CD4-positive, CD25-positive, alpha-beta regulatory T cell (primary cell): ENCODE measurements around the gene NOM1. TPM values are rescaled to one million over a fixed set of nuclear protein-coding genes. Genes with fewer than 3 reads are reported as not detected.
"Not testable (repeated sequence)": the region's sequence is repeated elsewhere in the genome, so short reads cannot be mapped to it uniquely, and the experiment has no call there.

Source experiments
- ATAC-seq, 2 donors: fragments of 150-1000 bp; cut with Tn5 transposase; one replicate each; pipeline ENCODE4 v1.10.0; 2021; ENCODE audit warnings: low read depth in 2 of 2, moderate number of reproducible peaks in 2 of 2, moderate library complexity in 1 of 2
- DNase-seq, 3 donors: peaks; one replicate each; pipeline versions ENCODE4 v3.0.0 to v3.0.0-alpha.2; 2012 to 2022; ENCODE audit warnings: mixed read lengths in 1 of 3
- H3K27ac ChIP-seq: one replicate; pipeline ENCODE4 v1.7.0; 2013; ENCODE audit warnings: mild to moderate bottlenecking, low read length; ENCODE audit not compliant: insufficient read depth, poor library complexity, severe bottlenecking
- H3K27me3 ChIP-seq: one replicate; pipeline ENCODE4 v1.7.0; 2013; ENCODE audit warnings: low read length; ENCODE audit not compliant: control insufficient read depth, insufficient read depth
- H3K36me3 ChIP-seq: one replicate; pipeline ENCODE4 v1.7.0; 2013; ENCODE audit warnings: mild to moderate bottlenecking, low read length, moderate library complexity; ENCODE audit not compliant: control insufficient read depth, insufficient read depth
- H3K4me1 ChIP-seq: 2 replicates; pipeline ENCODE4 v1.7.0; 2013; ENCODE audit warnings: mild to moderate bottlenecking, low read length; ENCODE audit not compliant: insufficient read depth, control insufficient read depth, poor library complexity, severe bottlenecking
- H3K4me3 ChIP-seq: one replicate; pipeline ENCODE4 v1.7.0; 2013; ENCODE audit warnings: low read depth, mild to moderate bottlenecking, low read length, moderate library complexity
- H3K9me3 ChIP-seq, 2 experiments: 1 replicate in 1 of 2; 2 replicates in 1 of 2; pipeline ENCODE4 v1.7.0; 2013; ENCODE audit warnings: low read length in 2 of 2, mild to moderate bottlenecking in 1 of 2, moderate library complexity in 1 of 2; ENCODE audit not compliant: control insufficient read depth in 2 of 2
- H3K27ac Mint-ChIP-seq, 3 donors: one replicate each; pipeline ENCODE4 v1.8.0; 2020 to 2022; ENCODE audit warnings: mild to moderate bottlenecking in 3 of 3, mixed read lengths in 3 of 3, moderate library complexity in 2 of 3
- H3K27me3 Mint-ChIP-seq: one replicate; pipeline ENCODE4 v1.8.0; 2022; ENCODE audit warnings: mild to moderate bottlenecking, mixed read lengths
- H3K36me3 Mint-ChIP-seq: one replicate; pipeline ENCODE4 v1.8.0; 2020; ENCODE audit warnings: mixed read lengths
- H3K4me1 Mint-ChIP-seq, 4 donors: one replicate each; pipeline ENCODE4 v1.8.0; 2020 to 2022; ENCODE audit warnings: mixed read lengths in 4 of 4, mild to moderate bottlenecking in 1 of 4
- H3K4me3 Mint-ChIP-seq, 4 donors: one replicate each; pipeline ENCODE4 v1.8.0; 2020 to 2022; ENCODE audit warnings: mild to moderate bottlenecking in 4 of 4, mixed read lengths in 4 of 4, moderate library complexity in 3 of 4
- H3K9me3 Mint-ChIP-seq, 7 donors: one replicate each; pipeline ENCODE4 v1.8.0; 2020 to 2022; ENCODE audit warnings: mixed read lengths in 7 of 7, mild to moderate bottlenecking in 3 of 7, moderate library complexity in 2 of 7
- polyA plus RNA-seq, 4 donors: library from polyadenylated mRNA; unstranded; fragments of 300-500 nt; fragmentation: Illumina TruSeq; gene quantifications; one replicate each; pipeline ENCODE4 v1.2.3, GENCODE V29; 2021
- total RNA-seq: library from RNA; stranded (reverse); gene quantifications from one replicate; pipeline ENCODE4 v1.2.3, GENCODE V29; 2022

NOM1 gene
- total and polyA plus RNA-seq, 5 donors from 2014 or later, result 1.6 to 34.9 (median 3.6) TPM

- no peaks in the 10 kb centered on the region for H3K36me3 Mint-ChIP-seq
- no peak overlapping the region for H3K4me3 ChIP-seq
- H3K27me3 Mint-ChIP-seq, result peaks cover 6% of the 10 kb centered on the region
- peaks cover 7% of the 10 kb centered on the region for H3K4me1 ChIP-seq
- peak in 1 of 2 donors; percentile 35 for ATAC-seq
- H3K27me3 ChIP-seq, result no peaks in the 10 kb centered on the region
- H3K27ac ChIP-seq, result no peak overlapping the region
- peak in 1 of 3 donors; percentile 10 for DNase-seq
- peaks cover 0 to 15% (median 6%) of the 10 kb centered on the region in 4 donors for H3K4me1 Mint-ChIP-seq
- H3K4me3 Mint-ChIP-seq, result no peak overlapping the region
- H3K9me3 Mint-ChIP-seq, result no peaks in the 10 kb centered on the region
- H3K9me3 ChIP-seq, result no peaks in the 10 kb centered on the region
- peak overlapping the region; percentile 62 to 84 (median 68) for H3K27ac Mint-ChIP-seq
- H3K36me3 ChIP-seq, result no peaks in the 10 kb centered on the region
Observed at GRCh38 chr7:156929789-156930539, 19.5 kb upstream of the NOM1 start.

GRCh38 chr7:156932006-156932405 is 17.5 kb upstream of the NOM1 start:
- Histone ChIP-seq H3K4me1 (peaks cover 7% of the 10 kb centered on the region), H3K4me3 (no peak overlapping the region), H3K27me3 (no peaks in the 10 kb centered on the region), H3K36me3 (no peaks in the 10 kb centered on the region), H3K27ac (no peak overlapping the region), H3K9me3 (no peaks in the 10 kb centered on the region)
- peaks cover 9% of the 10 kb centered on the region for H3K27me3 Mint-ChIP-seq
- peaks cover 0 to 2% (median 0%) of the 10 kb centered on the region in 7 donors for H3K9me3 Mint-ChIP-seq
- no peaks in the 10 kb centered on the region for H3K36me3 Mint-ChIP-seq
- H3K4me1 Mint-ChIP-seq, result peaks cover 0 to 15% (median 6%) of the 10 kb centered on the region in 4 donors
- DNase-seq (no peak), ATAC-seq (no peak)
- no peak overlapping the region for H3K27ac Mint-ChIP-seq
- no peak overlapping the region for H3K4me3 Mint-ChIP-seq

GRCh38 chr7:156935250-156935649 is 14.3 kb upstream of the NOM1 start:
- H3K36me3 ChIP-seq, result no peaks in the 10 kb centered on the region
- no peaks in the 10 kb centered on the region for H3K36me3 Mint-ChIP-seq
- no peaks in the 10 kb centered on the region for H3K9me3 ChIP-seq
- no peak overlapping the region for H3K27ac ChIP-seq
- H3K4me3 ChIP-seq, result no peak overlapping the region
- no peak for ATAC-seq
- no peak overlapping the region for H3K4me3 Mint-ChIP-seq
- DNase-seq, result no peak
- H3K27me3 Mint-ChIP-seq, result peaks cover 13% of the 10 kb centered on the region
- no peaks in the 10 kb centered on the region for H3K4me1 ChIP-seq
- H3K9me3 Mint-ChIP-seq, result peaks cover 0 to 2% (median 0%) of the 10 kb centered on the region in 7 donors
- no peaks in the 10 kb centered on the region for H3K27me3 ChIP-seq
- peaks cover 0 to 2% (median under 1%) of the 10 kb centered on the region in 4 donors for H3K4me1 Mint-ChIP-seq
- no peak overlapping the region for H3K27ac Mint-ChIP-seq

- not testable (repeated sequence) for DNase-seq, H3K36me3 ChIP-seq, H3K4me1 ChIP-seq, H3K36me3 Mint-ChIP-seq, H3K4me3 ChIP-seq, H3K4me1 Mint-ChIP-seq, ATAC-seq, H3K9me3 Mint-ChIP-seq, H3K27ac Mint-ChIP-seq, H3K27me3 ChIP-seq, H3K27ac ChIP-seq, H3K9me3 ChIP-seq
- Mint-ChIP-seq H3K27me3 (peaks cover 16% of the 10 kb centered on the region), H3K4me3 (peak overlapping the region in 1 of 4 donors; percentile 43)
Observed at GRCh38 chr7:156936766-156937165, 12.7 kb upstream of the NOM1 start.

- Histone ChIP-seq H3K27ac (no peak overlapping the region), H3K4me1 (no peaks in the 10 kb centered on the region), H3K27me3 (no peaks in the 10 kb centered on the region), H3K4me3 (no peak overlapping the region), H3K9me3 (no peaks in the 10 kb centered on the region), H3K36me3 (no peaks in the 10 kb centered on the region)
- H3K27me3 Mint-ChIP-seq, result peaks cover 39% of the 10 kb centered on the region
- H3K27ac Mint-ChIP-seq, result no peak overlapping the region
- DNase-seq (no peak), ATAC-seq (no peak)
- H3K4me1 Mint-ChIP-seq, result peaks cover 0 to 1% (median 0%) of the 10 kb centered on the region in 4 donors
- no peaks in the 10 kb centered on the region for H3K36me3 Mint-ChIP-seq
- H3K4me3 Mint-ChIP-seq, result no peak overlapping the region
- H3K9me3 Mint-ChIP-seq, result peaks cover 0 to 2% (median 0%) of the 10 kb centered on the region in 7 donors
Observed at GRCh38 chr7:156940421-156941122, 8.9 kb upstream of the NOM1 start.

GRCh38 chr7:156941393-156942182 is 7.9 kb upstream of the NOM1 start:
- Mint-ChIP-seq H3K4me3 (no peak overlapping the region), H3K36me3 (no peaks in the 10 kb centered on the region), H3K27ac (peak overlapping the region in 1 of 3 donors; percentile 69), H3K27me3 (peaks cover 46% of the 10 kb centered on the region), H3K4me1 (peaks cover 0 to 1% (median 0%) of the 10 kb centered on the region in 4 donors), H3K9me3 (peaks cover 0 to 2% (median 0%) of the 10 kb centered on the region in 7 donors)
- Histone ChIP-seq H3K4me3 (no peak overlapping the region), H3K9me3 (no peaks in the 10 kb centered on the region), H3K36me3 (no peaks in the 10 kb centered on the region), H3K4me1 (no peaks in the 10 kb centered on the region), H3K27ac (no peak overlapping the region), H3K27me3 (no peaks in the 10 kb centered on the region)
- ATAC-seq (no peak), DNase-seq (no peak)

GRCh38 chr7:156942708-156943090 is 6.8 kb upstream of the NOM1 start:
- DNase-seq (no peak), ATAC-seq (peak in 1 of 2 donors; percentile 38)
- Mint-ChIP-seq H3K27me3 (peaks cover 48% of the 10 kb centered on the region), H3K4me3 (peak overlapping the region in 2 of 4 donors; percentile 33 to 60), H3K9me3 (peaks cover 0 to 2% (median 0%) of the 10 kb centered on the region in 7 donors), H3K4me1 (peaks cover 0 to 1% (median 0%) of the 10 kb centered on the region in 4 donors), H3K36me3 (no peaks in the 10 kb centered on the region), H3K27ac (no peak overlapping the region)
- Histone ChIP-seq H3K4me3 (no peak overlapping the region), H3K27ac (no peak overlapping the region), H3K36me3 (no peaks in the 10 kb centered on the region), H3K4me1 (no peaks in the 10 kb centered on the region), H3K9me3 (no peaks in the 10 kb centered on the region), H3K27me3 (no peaks in the 10 kb centered on the region)
